HG03196 (cell line): Measurements from ENCODE around the gene EMC9.
A peak's percentile ranks its signal among the peaks of the same experiment; 100 is the strongest.

ENCODE experiments used
- ATAC-seq: cut with Tn5 transposase; IDR thresholded peaks from one replicate; pipeline ENCODE4 v1.9.1; 2021; ENCODE audit not compliant: unreplicated experiment

EMC9 gene

GRCh38 chr14:24177041-24177825 is 35.8 kb upstream of the EMC9 start:
- ATAC-seq = no peak

DNA sequence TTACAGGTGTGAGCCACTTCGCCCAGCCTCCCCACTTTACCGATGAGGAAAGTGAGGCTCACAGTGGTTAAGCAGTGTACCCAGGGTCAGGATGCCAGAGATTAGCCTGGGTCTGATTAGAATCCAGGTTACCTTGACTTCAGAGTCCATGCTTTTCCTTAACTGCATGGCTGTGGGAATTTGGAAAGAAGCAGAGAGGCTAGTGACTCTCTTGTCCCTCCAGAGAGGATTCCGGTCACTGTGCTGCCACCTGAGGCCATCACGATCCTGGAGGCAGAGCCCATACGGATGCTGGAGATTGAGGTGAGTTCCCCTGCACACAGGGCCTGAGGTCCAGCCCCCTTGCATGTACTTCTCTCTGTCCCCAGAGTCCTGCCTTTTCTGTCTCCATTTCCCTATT is 35.2 kb upstream of the EMC9 start:
- ATAC-seq = no peak

GRCh38 chr14:24172871-24173281 is 31.5 kb upstream of the EMC9 start:
- no peak for ATAC-seq

DNA sequence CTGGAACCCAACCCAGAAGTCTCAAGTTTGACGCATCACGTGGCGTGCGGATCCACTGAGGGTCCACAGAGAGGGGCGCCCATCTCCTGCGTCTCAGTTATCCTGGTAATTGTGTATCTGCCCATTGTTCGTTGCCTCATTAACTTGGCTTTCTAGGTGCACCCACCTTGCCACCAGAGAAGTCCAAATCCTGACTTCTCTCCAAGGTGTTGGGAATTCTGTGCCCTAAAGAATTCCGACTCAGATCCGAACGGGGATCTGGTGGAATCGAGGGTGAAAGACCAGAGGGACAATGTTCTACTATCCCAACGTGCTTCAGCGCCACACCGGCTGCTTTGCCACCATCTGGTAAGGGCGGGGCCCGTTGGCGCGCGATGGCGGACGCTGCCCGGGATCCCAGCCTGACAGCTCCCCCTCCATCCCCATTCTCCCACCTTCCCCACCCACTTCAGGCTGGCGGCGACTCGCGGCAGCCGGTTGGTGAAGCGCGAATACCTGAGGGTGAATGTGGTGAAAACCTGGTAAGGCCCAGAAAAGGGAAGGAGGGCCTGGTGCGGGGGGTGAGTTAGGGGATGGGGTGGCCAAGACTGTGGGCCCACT is 31.0 kb upstream of the EMC9 start:
- no peak for ATAC-seq

DNA sequence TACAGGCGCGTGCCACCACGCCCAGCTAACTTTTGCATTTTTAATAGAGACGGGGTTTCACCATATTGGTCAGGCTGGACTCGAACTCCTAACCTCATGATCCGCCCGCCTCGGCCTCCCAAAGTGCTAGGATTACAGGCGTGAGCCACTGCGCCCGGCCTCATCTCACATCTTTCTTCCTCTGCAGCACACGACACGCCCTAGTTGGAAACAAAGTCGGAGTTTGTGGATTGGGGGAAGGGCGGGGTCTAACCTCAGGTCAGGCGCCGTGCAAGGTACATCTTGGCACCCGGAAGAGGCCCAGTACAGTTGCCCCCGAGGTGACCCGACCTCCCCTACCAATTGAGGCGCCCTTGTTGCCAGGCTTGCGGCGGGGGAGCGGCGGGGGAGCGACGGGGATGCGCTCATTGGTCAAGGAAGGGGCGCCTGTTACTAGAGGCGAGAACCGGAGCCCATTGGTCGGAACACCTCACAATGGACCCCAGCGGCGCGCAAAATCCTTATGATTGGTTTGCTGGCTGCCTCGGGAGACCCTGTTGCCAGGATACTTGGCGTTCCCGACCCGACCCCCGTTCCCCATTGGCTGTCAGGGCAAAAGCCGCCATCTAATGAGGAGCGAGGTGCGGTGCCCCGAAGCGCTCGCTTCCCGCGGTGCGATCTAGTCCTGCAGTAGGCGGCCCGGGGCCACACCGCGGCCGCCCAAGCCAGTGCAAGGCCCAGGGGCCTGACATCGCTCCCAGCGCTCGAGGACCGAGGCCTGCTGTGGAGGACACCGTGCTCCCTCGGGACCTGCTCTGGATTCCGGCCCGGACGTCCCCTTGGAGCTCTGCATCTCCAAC is 30.2 kb upstream of the EMC9 start, which contains the start of gene REC8:
TSS of gene REC8 (plus strand) at position 659 of the 839 bp plus-strand sequence. CDS start 473 bp downstream, outside the sequence.
- peak; percentile 73 for ATAC-seq

- ATAC-seq = no peak
Observed at GRCh38 chr14:24167469-24168114, 26.2 kb upstream of the EMC9 start.

DNA sequence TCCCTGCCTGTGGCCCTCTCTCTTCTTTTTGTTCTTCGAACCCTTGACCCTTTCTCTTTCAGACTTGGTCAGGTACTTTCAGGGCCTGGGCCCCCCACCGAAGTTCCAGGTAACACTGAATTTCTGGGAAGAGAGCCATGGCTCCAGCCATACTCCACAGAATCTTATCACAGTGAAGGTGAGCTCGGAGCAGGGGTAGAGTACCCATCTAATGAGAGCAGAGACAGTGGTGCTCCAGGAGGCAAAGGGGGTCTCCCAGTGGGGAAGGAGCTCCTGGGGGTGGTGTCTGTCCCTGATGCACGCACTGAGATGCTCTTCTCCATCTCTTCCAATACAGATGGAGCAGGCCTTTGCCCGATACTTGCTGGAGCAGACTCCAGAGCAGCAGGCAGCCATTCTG is 24.4 kb upstream of the EMC9 start:
- no peak for ATAC-seq

DNA sequence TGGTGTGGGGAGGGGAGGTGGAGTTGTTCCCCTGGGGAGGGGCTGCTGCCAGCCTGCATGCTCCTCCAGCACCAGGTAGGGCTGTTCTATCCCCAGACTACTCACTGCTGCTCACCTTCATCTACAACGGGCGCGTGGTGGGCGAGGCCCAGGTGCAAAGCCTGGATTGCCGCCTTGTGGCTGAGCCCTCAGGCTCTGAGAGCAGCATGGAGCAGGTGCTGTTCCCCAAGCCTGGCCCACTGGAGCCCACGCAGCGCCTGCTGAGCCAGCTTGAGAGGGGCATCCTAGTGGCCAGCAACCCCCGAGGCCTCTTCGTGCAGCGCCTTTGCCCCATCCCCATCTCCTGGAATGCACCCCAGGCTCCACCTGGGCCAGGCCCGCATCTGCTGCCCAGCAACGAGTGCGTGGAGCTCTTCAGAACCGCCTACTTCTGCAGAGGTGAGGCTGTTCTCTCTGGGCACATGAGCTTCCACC is 23.2 kb upstream of the EMC9 start:
- no peak for ATAC-seq

GRCh38 chr14:24162093-24162492 is 20.7 kb upstream of the EMC9 start:
- ATAC-seq = no peak

DNA sequence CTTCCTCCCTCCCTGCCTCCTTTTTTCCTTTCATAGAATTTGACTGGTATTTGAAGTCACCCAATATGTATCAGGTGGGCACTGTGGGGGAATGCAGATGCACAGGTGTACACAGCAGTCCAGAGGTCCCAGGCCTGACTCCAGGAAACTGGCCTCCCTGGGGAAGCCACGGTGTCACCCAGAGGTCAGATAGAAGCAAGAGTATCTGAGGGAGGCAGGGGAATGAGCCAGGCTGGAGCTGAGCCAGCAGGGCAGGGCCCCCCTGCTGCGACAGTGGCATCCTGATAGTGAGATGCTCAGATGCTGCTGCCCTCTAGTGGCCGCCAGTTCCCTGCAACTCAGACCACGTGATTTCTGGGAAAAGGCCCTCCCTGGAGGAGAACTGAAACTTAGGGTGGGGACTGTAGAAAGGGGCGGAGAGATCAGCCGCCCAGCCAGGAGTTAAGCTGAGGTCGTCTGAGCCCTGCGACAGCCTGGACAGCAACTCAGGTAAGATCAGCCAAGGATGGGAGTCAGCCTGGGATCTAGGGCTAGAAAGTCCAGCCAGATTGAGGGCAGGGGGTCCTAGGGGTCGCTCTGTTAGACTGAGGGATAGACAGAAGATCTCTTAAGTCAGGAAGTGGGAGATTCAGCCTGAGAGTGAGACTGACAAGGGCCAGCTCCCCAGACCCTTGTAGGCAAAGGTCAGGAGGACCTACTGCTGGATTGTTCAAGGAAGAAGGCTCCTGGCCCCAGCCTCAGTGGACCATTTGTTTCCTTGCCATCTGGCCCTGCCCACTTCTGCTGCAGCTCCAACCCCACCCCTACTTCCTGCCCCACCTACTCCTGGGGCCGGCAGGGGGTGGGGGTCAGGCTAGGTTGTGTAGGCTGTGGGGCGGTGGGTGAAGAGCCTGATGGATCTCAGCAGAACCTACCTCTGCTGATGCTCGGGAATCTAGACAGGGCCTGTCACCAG is 19.7 kb upstream of the EMC9 start, which contains the start of gene IRF9:
TSS of gene IRF9 (plus strand) at position 416 of the 955 bp plus-strand sequence. CDS start 880 bp downstream, outside the sequence.
- peak; percentile 74 for ATAC-seq

GRCh38 chr14:24160499-24160849 is 19.1 kb upstream of the EMC9 start:
- peak; percentile 8 for ATAC-seq

- peak; percentile 6 for ATAC-seq
Observed at GRCh38 chr14:24159777-24160498, 18.5 kb upstream of the EMC9 start.

- ATAC-seq = no peak
Observed at GRCh38 chr14:24157331-24157730, 15.9 kb upstream of the EMC9 start.

- ATAC-seq = no peak
Observed at GRCh38 chr14:24156840-24157239, 15.4 kb upstream of the EMC9 start.

DNA sequence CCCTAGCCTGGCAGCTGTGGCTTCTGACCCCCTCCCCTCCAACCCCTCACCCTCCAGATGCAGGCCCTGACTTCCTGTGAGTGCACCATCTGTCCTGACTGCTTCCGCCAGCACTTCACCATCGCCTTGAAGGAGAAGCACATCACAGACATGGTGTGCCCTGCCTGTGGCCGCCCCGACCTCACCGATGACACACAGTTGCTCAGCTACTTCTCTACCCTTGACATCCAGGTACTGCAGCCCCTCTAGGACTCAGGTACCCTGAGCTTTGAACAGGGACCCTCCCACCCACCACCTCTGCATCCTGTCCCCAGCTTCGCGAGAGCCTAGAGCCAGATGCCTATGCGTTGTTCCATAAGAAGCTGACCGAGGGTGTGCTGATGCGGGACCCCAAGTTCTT is 13.7 kb upstream of the EMC9 start:
- no peak for ATAC-seq

- no peak for ATAC-seq
Observed at GRCh38 chr14:24151404-24152080, 10.2 kb upstream of the EMC9 start.

GRCh38 chr14:24150993-24151392 is 9.6 kb upstream of the EMC9 start:
- no peak for ATAC-seq

DNA sequence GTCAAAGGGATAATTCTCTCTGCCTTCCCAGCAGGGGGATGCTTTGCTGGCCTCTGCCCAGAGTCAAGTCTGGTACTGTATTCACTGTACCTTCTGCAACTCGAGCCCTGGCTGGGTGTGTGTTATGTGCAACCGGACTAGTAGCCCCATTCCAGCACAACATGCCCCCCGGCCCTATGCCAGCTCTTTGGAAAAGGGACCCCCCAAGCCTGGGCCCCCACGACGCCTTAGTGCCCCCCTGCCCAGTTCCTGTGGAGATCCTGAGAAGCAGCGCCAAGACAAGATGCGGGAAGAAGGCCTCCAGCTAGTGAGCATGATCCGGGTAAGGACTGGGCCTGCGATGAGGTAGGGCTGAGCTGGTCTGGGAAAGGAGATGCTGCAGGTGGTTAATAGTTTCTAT is 9.2 kb upstream of the EMC9 start:
- no peak for ATAC-seq

GRCh38 chr14:24150061-24150460 is 8.7 kb upstream of the EMC9 start:
- ATAC-seq = no peak
